HG03025 (cell line): ENCODE measurements around the gene PLCB1.
"Not testable (repeated sequence)": the region's sequence is repeated elsewhere in the genome, so short reads cannot be mapped to it uniquely, and the experiment has no call there.

ENCODE experiments used
- ATAC-seq: cut with Tn5 transposase; IDR thresholded peaks from one replicate; pipeline ENCODE4 v1.9.1; 2021; ENCODE audit warnings: mild to moderate bottlenecking, moderate library complexity; ENCODE audit not compliant: unreplicated experiment, low FRiP score

The PLCB1 gene

DNA sequence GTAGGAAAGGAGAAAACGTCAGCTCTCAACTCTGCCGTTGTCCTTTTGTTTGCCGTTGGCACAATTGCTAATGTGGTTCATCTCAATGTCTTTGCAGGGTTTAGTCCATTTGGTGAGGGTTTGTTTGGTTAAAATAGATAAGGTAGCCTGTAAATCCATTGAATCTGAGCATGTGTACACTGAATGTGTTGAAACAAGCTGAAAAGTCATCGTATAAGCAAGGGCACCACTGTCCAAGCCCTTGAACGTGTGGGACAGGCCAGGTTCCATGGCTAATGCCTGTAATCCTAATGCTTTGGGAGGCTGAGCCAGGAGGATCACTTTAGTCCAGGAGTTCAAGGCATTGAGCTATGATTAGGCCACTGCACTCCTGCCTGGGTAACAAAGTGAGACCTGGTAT, 712.1 kb downstream of the PLCB1 start:
- no peak for ATAC-seq

DNA sequence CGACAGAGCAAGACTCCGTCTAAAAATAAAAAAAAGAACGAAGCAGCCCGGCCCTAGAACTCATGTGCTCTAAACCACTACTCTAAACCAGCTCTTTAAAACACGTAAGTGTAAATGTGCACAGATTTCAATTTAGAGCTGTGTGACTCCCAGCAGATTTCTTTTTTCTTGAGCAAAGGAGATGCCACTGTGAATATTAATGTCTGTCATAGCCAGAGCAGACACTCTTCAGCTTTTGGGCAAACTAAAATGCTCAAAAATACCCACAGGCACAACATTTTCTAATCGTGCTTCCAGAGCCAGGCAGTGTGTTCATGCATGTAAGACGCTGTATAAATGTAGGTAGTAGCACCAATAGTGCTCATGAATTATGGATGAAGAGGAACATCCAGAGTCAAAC, 717.9 kb downstream of the PLCB1 start:
- ATAC-seq, result no peak

DNA sequence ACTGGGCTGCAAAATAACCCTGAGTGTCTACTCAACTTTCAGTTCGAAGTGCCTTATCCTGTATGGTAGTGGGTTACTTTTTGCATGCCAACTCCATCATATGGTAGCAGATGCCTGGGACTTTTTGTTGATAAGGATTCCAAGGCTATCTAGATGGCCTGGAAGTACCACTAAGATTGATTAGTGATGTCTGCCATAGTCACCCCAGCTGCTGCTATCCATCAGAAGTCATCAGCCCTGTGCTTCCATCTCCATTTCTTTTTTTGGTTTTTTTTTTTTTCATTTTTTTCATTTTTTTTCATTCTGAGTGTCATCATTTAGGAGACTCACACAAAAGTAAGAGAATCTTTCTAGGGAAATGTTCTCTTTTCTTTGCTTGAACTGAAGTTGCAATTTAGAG, 719.4 kb downstream of the PLCB1 start:
- no peak for ATAC-seq

DNA sequence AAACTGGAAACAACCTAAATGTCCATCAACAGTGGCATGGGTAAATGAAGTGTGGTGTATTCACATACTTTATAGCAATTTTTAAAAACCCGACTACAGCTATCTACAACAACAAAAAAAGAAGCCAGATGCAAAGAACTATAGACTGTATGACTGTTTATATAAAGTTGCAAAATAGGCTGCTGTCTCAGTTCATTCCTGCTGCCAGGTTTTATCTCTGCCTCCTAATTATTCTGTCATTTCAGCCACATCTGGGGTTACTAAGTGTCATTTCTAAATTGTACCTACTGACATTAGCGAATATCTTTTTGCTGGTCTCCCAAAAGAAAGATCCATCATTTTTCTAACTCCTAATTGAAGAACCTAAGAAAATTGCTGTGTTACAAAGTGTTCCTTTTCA, 719.9 kb downstream of the PLCB1 start:
- not testable (repeated sequence) for ATAC-seq

DNA sequence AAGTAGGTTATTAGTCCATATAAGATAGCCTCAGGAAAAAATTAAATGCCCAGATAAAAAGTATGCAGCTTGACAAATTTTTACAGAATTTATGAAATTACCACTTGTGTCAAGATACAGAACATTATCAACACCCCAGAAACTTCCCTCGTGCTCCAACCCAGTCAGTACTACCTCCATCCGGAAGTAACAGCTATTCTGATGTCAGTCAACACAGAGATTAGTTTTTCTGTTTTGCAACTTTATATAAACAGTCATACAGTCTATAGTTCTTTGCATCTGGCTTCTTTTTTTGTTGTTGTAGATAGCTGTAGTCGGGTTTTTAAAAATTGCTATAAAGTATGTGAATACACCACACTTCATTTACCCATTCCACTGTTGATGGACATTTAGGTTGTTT, 721.1 kb downstream of the PLCB1 start:
- not testable (repeated sequence) for ATAC-seq

DNA sequence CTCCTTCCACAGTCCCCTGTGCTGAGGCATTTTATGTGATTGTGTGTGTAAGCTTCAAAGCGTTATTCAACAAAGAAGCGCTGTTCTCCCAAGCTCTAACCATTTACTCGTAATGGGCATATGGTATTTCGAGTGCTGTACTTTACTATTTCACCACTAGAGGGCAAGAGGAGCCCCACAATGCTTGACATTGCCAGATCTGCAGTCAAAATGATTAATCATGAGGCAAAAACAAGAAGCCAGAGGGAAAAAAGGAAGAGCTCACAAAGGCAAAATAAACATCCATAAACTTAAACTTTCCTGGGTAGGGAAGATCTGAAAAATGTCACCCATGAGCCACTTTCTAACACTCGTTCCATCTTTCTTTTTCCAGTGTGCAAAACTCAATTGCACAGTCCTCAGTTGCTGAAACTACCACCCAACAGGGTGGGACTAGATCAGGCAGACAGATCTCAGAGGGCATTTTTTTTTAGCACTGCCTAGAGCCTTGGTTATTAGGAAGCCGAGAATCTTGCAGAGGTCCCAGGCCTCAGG, 721.8 kb downstream of the PLCB1 start:
- peak; percentile 95 for ATAC-seq

DNA sequence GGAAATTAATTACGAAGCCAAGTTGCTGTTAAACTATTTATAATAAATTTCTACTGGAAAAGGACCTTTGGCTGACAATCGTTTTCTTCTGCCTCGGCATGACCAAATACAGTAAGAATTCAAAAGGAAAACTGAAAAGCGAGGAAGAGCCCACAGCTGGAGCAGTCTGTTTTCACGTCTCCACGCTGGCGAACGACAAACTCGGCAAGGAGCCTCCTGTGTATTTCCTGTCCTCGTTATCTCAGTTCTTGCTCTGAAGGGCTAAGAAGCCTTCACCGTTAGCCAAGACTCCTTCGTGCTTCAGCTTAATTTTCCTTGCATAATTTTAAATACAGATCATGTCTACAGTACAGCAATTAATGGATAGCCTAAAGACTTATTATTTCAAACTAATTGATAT, 722.5 kb downstream of the PLCB1 start:
- no peak for ATAC-seq

DNA sequence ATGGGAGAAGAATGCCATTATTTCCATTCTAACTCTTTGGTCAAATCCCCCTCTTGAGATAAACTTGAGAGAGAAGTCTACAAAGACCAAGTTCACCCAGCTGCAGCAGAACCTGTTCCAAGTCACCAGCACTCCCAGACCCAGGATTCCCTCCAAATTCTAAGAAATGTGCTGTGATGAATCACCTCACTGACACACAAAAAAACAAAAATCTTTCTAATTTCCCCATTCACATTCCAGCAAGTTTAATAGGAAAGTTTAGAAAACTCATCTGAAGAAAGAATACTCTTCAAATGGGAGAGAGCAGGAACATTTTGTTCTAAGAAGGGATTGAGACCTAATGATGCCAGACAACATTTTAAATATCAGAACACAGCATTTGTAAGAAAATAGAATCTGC, 723.2 kb downstream of the PLCB1 start:
- ATAC-seq, result no peak

DNA sequence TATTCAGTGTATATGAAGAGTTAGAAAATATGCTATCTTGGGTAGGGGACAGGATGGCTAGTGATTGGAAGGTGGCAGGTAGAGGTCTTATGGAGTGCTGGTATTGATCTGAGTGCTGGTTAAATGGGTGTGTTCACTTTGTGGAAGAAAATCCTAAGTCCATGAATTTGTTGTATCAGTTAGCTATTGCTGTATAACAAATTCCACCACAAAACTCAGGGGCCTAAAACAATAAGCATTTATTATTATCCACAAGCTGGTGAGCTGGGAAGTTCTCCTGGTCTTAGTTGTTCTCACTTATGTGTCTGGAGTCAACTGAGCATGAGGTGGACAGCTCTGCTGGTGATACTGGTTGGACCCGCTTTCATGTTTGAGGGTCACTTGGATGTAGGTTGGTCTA, 724.6 kb downstream of the PLCB1 start:
- no peak for ATAC-seq

DNA sequence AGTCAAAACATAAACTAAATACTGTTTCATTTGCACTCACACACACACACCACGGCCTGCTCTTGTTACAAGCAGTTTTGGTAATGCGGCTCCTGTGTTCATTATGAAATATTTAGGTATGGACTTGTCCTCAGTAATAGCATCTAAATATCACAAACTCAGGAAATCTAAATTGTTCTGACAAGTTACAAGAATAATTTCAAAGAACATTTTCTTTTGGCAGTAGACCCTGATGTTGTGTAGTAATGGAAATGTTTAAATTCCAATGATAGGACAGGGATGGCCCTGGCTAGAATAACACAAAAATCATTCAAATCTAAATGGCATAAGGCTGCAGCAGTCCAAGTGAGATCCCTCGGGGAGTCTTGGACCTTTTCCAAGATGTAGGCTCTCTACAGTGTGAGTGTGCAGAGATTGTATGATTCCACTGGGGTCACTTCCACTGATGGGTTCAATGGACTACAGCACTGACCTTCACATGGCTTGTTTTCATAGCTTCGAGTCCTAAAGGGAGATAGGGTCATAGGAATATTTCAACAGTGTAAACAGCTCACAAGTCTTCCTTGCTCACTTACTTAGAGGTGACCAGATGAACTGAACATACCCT, 726.2 kb downstream of the PLCB1 start:
- no peak for ATAC-seq

DNA sequence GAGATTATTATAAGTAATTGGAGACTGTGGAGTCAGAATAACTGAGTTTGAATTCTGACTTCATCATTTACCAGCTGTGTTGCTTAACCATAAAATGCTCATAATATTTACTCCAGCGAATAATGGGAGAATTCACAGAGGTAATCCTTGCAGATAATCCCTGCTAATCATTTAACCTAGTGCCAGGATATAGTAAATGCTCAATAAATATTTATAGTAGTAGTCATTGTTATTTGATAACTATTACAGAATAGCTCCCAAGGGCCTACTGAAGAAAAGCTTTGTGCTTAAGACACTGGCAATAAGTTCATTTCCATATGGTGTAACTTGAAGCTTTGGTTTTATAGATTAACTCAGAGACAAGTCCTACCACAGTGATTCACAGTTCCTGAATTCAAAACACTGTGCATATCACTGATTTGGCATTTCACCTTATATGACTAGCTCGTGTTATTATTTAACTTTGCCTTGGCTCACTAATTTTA, 728.0 kb downstream of the PLCB1 start:
- ATAC-seq, result no peak

DNA sequence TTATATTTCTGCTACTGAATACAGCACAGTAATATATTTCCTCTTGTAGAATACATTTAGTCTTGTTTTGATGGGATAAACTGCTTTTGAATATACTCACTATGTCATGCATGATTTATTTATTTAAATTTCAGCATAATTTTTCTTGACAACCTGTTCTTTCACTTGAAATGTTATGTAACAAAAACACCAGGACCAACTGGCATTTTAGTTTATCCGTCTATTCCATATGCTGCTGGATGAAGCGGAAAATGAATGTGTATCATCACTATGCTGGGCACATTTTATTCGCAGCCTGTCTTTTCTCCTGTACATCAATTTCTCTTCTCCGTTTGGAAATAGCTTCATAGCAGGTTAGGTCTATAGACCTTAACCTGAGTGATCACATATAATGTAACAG, 730.0 kb downstream of the PLCB1 start:
- no peak for ATAC-seq

DNA sequence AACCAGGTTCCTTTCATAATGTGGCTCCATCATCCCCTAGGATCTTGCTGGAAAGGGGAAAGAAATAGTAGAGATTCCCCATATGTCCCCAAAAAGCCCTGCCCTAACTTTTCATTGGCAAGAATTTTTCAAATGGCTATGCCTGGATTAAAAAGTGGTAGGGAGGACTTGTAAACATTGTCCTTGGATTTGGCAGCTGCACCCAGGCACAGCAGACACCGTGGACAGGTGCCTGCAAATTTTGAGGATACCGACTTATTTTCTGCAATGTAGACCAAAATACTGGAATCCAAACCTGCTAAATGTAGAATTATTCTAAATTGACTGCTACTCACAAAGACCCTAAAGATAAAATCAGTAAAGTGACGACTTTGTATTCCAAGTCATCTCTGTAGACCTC, 733.6 kb downstream of the PLCB1 start:
- ATAC-seq, result no peak

DNA sequence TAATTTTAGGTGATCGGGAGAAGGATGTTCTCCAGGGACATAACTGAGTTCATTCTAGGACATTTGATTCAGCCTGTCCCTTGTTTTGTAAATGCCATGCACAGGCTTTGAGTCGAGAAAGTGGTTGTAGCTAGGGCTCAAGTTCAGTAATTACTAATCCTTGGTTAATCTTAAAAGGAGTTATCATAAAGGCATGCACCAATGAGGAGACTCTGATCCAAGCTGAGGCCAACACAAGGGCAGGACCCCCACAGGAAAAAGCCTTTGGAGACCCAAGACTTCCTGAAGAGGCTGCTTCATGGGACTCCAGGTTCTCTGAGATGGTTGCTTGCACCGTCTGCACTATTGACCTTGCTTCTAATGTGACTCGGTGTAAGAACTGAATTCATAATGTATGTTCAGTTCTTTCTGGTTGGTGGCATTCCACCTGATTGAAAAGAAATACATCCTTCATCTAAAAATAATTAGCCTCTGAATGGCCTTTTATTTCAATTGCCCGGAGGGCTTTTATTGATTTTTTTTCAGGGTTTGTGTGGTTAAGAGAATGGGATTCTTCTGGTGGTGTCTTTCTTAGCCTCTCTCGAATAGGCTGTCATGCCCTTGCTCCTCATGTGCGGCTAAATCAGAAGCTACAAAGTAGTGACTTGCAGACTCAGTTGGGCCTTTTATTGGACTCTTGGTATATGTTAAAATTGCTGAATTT, 735.1 kb downstream of the PLCB1 start:
- ATAC-seq, result no peak

DNA sequence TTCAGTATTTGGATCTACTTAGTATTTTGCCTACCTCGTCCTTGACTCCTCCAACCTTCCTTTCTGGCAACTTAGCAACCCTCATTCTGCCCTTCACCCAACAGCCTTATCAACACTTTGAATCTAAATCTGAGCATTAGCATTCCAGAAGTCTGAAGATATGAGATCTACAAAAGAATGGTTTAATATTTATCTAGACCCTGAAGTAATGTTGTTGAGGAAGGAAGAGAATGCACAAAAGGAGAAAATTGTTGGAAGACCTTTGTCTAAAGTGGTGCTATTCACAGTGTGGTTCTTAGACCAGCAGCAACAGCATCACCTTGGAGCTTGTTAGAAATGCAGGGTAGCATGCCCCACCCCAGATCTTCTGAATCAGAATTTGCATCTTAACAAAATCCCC, 738.6 kb downstream of the PLCB1 start:
- no peak for ATAC-seq

DNA sequence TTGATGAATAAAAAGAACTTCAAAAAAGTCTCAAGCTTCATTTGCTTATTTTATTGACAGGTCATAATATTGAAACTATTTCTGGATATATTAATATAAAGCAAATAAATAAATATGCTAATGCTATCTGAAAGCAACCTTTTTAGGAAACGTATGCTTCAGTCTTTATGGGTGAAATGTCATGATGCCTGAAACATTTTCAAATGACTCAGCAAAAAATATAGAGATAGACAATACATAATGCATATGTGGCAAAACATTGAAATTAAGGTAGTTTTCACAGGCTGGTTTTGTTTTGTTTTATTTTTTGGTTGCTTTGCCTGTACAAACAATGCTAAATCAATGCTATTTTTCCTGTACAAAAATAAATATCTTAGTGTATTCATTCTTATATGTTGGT, 742.4 kb downstream of the PLCB1 start:
- ATAC-seq, result no peak

DNA sequence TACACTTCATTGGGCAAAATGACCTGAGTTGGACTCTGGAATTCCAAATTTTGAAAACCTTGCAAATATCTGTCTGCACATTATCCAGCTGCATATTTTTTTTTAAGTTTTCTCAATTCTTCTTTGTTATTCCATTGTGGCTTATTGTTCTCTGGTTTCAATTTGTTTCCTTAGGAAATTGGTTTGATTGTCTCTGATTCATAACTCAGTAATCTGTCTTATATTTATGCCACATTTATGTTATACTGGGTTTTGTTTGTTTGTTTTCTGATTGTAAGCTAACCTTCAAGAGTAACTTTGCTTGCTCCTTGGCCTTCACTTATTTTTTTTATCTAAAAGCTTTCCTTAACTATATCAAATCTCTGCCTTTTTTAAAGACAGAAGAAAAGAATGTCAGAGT, 743.5 kb downstream of the PLCB1 start:
- ATAC-seq, result no peak

DNA sequence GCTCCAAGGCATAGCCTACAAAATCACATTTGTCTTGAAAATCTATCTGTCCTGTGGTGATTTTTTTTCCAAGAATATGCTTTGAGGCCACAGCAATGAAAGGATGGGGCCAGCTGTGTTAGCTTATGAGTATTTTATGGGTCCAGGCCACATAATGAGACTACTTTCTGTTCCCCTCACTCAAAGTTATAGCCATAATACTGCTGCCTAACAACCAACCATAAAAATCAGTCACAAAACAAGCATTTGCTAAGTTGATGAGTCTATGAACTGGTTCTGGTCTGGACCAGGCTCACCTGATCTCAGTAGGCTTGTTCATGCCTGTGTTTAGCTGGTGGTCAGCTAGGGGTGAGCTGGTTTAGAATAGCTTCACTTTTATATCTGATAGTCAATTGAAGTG, 744.3 kb downstream of the PLCB1 start:
- no peak for ATAC-seq

DNA sequence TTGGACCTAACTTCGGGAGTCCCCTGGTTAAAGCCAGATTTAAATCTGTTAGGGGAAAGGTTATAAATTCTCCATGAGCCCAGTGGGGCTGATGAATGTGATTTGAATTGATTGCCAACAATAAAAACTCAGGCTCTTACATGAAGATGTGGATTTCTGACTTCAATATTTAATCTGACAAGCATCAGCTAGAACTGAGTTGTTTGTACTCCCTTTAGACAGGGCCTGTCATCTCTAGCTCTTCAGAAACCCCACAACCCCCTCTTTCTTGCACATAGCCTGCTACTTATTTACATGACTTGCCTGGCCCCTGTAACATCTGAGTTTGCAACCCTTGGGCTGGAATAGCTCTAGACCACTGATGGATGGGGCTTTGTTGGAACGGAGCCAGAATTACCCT, 745.2 kb downstream of the PLCB1 start:
- ATAC-seq, result no peak

DNA sequence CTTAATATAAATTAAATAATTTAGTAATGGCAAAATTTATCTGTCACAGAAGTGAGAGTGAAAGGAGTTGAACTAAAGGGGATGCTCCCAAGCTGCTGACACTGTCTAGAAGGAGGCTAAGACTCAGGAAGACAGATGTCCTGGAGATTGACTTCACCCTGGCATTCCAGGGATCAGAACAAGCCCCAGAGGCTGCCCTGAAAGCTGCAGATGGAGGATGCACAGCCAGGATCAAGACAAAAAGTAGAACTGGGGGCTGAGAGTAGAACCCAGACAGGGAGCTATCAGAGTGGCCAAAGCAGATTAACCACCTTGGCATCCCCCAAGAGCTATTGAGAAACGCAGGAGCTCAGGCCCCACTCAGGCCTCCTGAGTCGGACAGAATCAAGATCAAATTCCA, 747.6 kb downstream of the PLCB1 start:
- no peak for ATAC-seq

DNA sequence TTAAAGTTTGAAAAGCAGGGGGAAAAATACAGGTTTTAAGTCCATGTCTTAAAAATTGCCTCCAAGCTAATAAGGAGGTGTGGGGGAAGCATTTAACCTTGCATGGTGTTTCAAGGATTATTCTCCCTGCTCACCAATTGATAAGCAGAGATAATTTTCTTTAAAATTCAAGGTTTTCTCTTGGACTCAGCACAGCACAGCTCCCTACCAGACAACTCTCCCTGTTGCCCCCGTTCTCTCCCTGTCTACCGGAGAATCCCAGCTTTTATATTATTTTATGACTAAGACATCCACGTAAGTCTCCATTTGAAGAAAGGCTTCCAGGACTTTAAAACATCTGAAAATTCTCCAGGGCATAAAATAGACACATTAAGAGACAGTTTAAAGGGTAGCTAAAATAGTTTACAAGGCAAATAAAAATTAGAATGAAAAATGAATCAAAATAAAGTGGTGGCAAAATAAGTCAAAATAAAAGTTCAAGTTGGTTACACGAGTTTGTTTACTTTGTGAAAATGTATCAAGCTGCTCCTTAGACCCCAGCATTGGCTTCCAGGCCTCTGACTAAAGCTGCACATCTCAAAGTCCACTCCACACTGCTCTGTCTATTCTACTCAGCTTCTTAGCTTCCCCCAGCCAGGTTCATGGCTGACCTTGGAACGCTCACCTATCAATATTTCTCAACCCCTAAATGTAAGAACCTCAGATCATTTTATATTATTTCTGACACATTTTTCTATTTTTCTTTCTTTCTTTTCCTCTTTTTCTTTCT, 748.2 kb downstream of the PLCB1 start:
- no peak for ATAC-seq
